ENCODE results near the gene GVQW3. TPM values are rescaled to one million over a fixed set of nuclear protein-coding genes. Genes with fewer than 3 reads are reported as not detected.

GVQW3 gene
- total RNA-seq, 1 experiment from 2014 or later = 4.7 TPM

- no peaks in the 10 kb centered on the region for H3K36me3 ChIP-seq (ENCODE audit: control insufficient read depth in 1 of 2, insufficient read depth in 2 of 2, low read length in 2 of 2)
- no peak for ATAC-seq
These were observed 27.2 kb downstream of the GVQW3 start for GRCh38 chr11:76408171-76408965.

More at GRCh38 chr11:76408171-76408965, 27.2 kb downstream of the GVQW3 start:
- H4K20me1 ChIP-seq (ENCODE audit: insufficient read depth) = no peaks in the 10 kb centered on the region
- H3K9me2 ChIP-seq (ENCODE audit: insufficient read depth) = no peaks in the 10 kb centered on the region
- intact Hi-C loops (cut with micrococcal nuclease) = no loop called here
- no peak overlapping the region for H3K9ac ChIP-seq (ENCODE audit: low read length)
- H3K79me2 ChIP-seq (ENCODE audit: insufficient read depth, low read length) = no peaks in the 10 kb centered on the region
- ChIA-PET RAD21 (ENCODE audit: low non-redundant PET in 1 of 2, low total read pairs in 2 of 2, uncharacterized antibody in 2 of 2, unreplicated experiment in 2 of 2) (no interaction called here), CTCF (no interaction called here), POLR2A (no interaction called here)
- H3K4me3 ChIP-seq (replicated peaks in 1 of 2; ENCODE audit: low read depth in 1 of 2, low read length in 2 of 2) = no peak overlapping the region
- H3K4me1 ChIP-seq (ENCODE audit: control insufficient read depth in 1 of 2, insufficient read depth in 2 of 2, low read length in 2 of 2) = no peaks in the 10 kb centered on the region
- H3K4me2 ChIP-seq (ENCODE audit: low read length) = no peak overlapping the region
- no peaks in the 10 kb centered on the region for H3K27me3 ChIP-seq (ENCODE audit: insufficient read depth, low read length)
- DNase-seq (ENCODE audit: low read depth, low spot score) = no peak
- no peak for TF ChIP-seq CEBPB (IDR thresholded peaks at IDR 0.05; ENCODE audit: low read depth)
- no peak for TF ChIP-seq EGR1 (IDR thresholded peaks at IDR 0.05; ENCODE audit: low read depth)
- TF ChIP-seq CTCF (IDR thresholded peaks at IDR 0.05 in 2 of 3, conservative IDR thresholded peaks at IDR 0.05 in 1 of 3; ENCODE audit: borderline replicate concordance in 1 of 3, insufficient read depth in 1 of 3, low read depth in 2 of 3, low read length in 2 of 3) = no peak
- TF ChIP-seq REST (IDR thresholded peaks at IDR 0.05; ENCODE audit: low read depth) = no peak
- no peak for TF ChIP-seq SIN3A (IDR thresholded peaks at IDR 0.05; ENCODE audit: low read depth)
- TF ChIP-seq TCF7L2 (IDR thresholded peaks at IDR 0.05; ENCODE audit: borderline replicate concordance, extremely low read depth, insufficient read depth, insufficient read length) = no peak
- TF ChIP-seq EZH2phosphoT487 (IDR thresholded peaks at IDR 0.05; ENCODE audit: borderline replicate concordance) = no peak
- TF ChIP-seq ZBTB33 (IDR thresholded peaks at IDR 0.05; ENCODE audit: extremely low read depth, insufficient replicate concordance, low read length) = no peak
- no peak for TF ChIP-seq SP1 (IDR thresholded peaks at IDR 0.05; ENCODE audit: low read depth)
- no peak for TF ChIP-seq ELF1 (IDR thresholded peaks at IDR 0.05; ENCODE audit: borderline replicate concordance, low read depth)
- TF ChIP-seq JUND (IDR thresholded peaks at IDR 0.05) = no peak
- no peak for TF ChIP-seq EZH2 (IDR thresholded peaks at IDR 0.05)
- TF ChIP-seq RAD21 (IDR thresholded peaks at IDR 0.05; ENCODE audit: low read depth) = no peak
- TF ChIP-seq POLR2A (IDR thresholded peaks at IDR 0.05; ENCODE audit: borderline replicate concordance, extremely low read depth, insufficient read depth, insufficient read length) = no peak
- no peak for TF ChIP-seq ZFX (IDR thresholded peaks at IDR 0.05)
- no peak for TF ChIP-seq YY1 (IDR thresholded peaks at IDR 0.05; ENCODE audit: extremely low read depth, insufficient replicate concordance, low read depth, low read length)
- no peaks in the 10 kb centered on the region for H3K9me3 ChIP-seq (ENCODE audit: control insufficient read depth in 1 of 2, insufficient read depth in 1 of 2, low read depth in 1 of 2, low read length in 2 of 2)
- H3K27ac ChIP-seq (ENCODE audit: low read depth, low read length) = no peak overlapping the region
- H2AFZ ChIP-seq (ENCODE audit: low read depth, low read length, poor library complexity, severe bottlenecking) = no peak overlapping the region
- no TSS peak for BruUV-seq (replicated peaks)

Measured in HCT116 (cell line).